ENCODE measurements around the gene LMO1. TPM values are rescaled to one million over a fixed set of nuclear protein-coding genes. Genes with fewer than 3 reads are reported as not detected.

LMO1 gene
- total RNA-seq, 1 experiment from 2014 or later, result not detected

- Histone ChIP-seq H3K9me3 (ENCODE audit: insufficient read depth, low read depth) (no peaks in the 10 kb centered on the region), H3F3A (ENCODE audit: insufficient read depth, low read depth) (no peaks in the 10 kb centered on the region), H3K9me2 (ENCODE audit: insufficient read depth) (no peaks in the 10 kb centered on the region), H3K27me3 (ENCODE audit: insufficient read depth, low read depth) (no peaks in the 10 kb centered on the region), H3K36me3 (ENCODE audit: low read depth) (no peaks in the 10 kb centered on the region), H3K4me1 (replicated peaks; ENCODE audit: insufficient read depth) (no peaks in the 10 kb centered on the region), H3K79me2 (ENCODE audit: low read depth) (no peaks in the 10 kb centered on the region), H3K4me2 (no peak overlapping the region), H3K27ac (no peak overlapping the region), H4K20me1 (ENCODE audit: insufficient read depth) (no peaks in the 10 kb centered on the region), H2AFZ (no peak overlapping the region), H3K4me3 (no peak overlapping the region)
- ChIA-PET CTCF (no interaction called here), POLR2A (ENCODE audit: unreplicated experiment) (no interaction called here)
- no peak for DNase-seq
- TF ChIP-seq EZH2 (IDR thresholded peaks at IDR 0.05; ENCODE audit: low read depth), result no peak
- BruUV-seq (replicated peaks), result no TSS peak
- intact Hi-C loops (cut with micrococcal nuclease; ENCODE audit: unreplicated experiment), result no loop called here
These were observed 19.0 kb upstream of the LMO1 start for GRCh38 chr11:8282631-8283030.

- intact Hi-C loops (cut with micrococcal nuclease; ENCODE audit: unreplicated experiment), result no loop called here
These were observed 17.6 kb upstream of the LMO1 start for GRCh38 chr11:8281266-8281665.

GRCh38 chr11:8277691-8278090 lies 14.0 kb upstream of the LMO1 start:
- Histone ChIP-seq H3F3A (ENCODE audit: insufficient read depth, low read depth) (no peaks in the 10 kb centered on the region), H3K79me2 (ENCODE audit: low read depth) (no peaks in the 10 kb centered on the region), H3K4me1 (replicated peaks; ENCODE audit: insufficient read depth) (peaks cover 12% of the 10 kb centered on the region), H4K20me1 (ENCODE audit: insufficient read depth) (no peaks in the 10 kb centered on the region), H2AFZ (no peak overlapping the region), H3K4me3 (no peak overlapping the region), H3K27me3 (ENCODE audit: insufficient read depth, low read depth) (no peaks in the 10 kb centered on the region), H3K9me3 (ENCODE audit: insufficient read depth, low read depth) (no peaks in the 10 kb centered on the region), H3K4me2 (no peak overlapping the region), H3K27ac (no peak overlapping the region), H3K9me2 (ENCODE audit: insufficient read depth) (no peaks in the 10 kb centered on the region), H3K36me3 (ENCODE audit: low read depth) (no peaks in the 10 kb centered on the region)
- POLR2A ChIA-PET (ENCODE audit: unreplicated experiment), result interaction anchor here (0.6 kb wide), 1 partner anchor 1630 kb away, joined by 4 read pairs; no protein-coding TSS in a partner anchor
- no TSS peak for BruUV-seq (replicated peaks)
- TF ChIP-seq, protein P1, sequence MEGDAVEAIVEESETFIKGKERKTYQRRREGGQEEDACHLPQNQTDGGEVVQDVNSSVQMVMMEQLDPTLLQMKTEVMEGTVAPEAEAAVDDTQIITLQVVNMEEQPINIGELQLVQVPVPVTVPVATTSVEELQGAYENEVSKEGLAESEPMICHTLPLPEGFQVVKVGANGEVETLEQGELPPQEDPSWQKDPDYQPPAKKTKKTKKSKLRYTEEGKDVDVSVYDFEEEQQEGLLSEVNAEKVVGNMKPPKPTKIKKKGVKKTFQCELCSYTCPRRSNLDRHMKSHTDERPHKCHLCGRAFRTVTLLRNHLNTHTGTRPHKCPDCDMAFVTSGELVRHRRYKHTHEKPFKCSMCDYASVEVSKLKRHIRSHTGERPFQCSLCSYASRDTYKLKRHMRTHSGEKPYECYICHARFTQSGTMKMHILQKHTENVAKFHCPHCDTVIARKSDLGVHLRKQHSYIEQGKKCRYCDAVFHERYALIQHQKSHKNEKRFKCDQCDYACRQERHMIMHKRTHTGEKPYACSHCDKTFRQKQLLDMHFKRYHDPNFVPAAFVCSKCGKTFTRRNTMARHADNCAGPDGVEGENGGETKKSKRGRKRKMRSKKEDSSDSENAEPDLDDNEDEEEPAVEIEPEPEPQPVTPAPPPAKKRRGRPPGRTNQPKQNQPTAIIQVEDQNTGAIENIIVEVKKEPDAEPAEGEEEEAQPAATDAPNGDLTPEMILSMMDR (conservative IDR thresholded peaks at IDR 0.05), result no peak
- no peak for TF ChIP-seq EZH2 (IDR thresholded peaks at IDR 0.05; ENCODE audit: low read depth)
- CTCF ChIA-PET, result no interaction called here
- no peak for DNase-seq
- intact Hi-C loops (cut with micrococcal nuclease; ENCODE audit: unreplicated experiment), result no loop called here

More at GRCh38 chr11:8281266-8281665, 17.6 kb upstream of the LMO1 start:
- Histone ChIP-seq H3K9me2 (ENCODE audit: insufficient read depth) (no peaks in the 10 kb centered on the region), H3K27ac (no peak overlapping the region), H4K20me1 (ENCODE audit: insufficient read depth) (no peaks in the 10 kb centered on the region), H3K79me2 (ENCODE audit: low read depth) (no peaks in the 10 kb centered on the region), H2AFZ (no peak overlapping the region), H3K36me3 (ENCODE audit: low read depth) (no peaks in the 10 kb centered on the region), H3K9me3 (ENCODE audit: insufficient read depth, low read depth) (no peaks in the 10 kb centered on the region), H3K4me1 (replicated peaks; ENCODE audit: insufficient read depth) (no peaks in the 10 kb centered on the region), H3K27me3 (ENCODE audit: insufficient read depth, low read depth) (no peaks in the 10 kb centered on the region), H3F3A (ENCODE audit: insufficient read depth, low read depth) (no peaks in the 10 kb centered on the region), H3K4me3 (no peak overlapping the region), H3K4me2 (no peak overlapping the region)
- no TSS peak for BruUV-seq (replicated peaks)
- ChIA-PET CTCF (no interaction called here), POLR2A (ENCODE audit: unreplicated experiment) (no interaction called here)
- no peak for DNase-seq
- TF ChIP-seq EZH2 (IDR thresholded peaks at IDR 0.05; ENCODE audit: low read depth), result no peak
- TF ChIP-seq, protein P1 (conservative IDR thresholded peaks at IDR 0.05), result no peak

GRCh38 chr11:8276528-8276927 lies 12.8 kb upstream of the LMO1 start:
- no peaks in the 10 kb centered on the region for H3K27me3 ChIP-seq (ENCODE audit: insufficient read depth, low read depth)
- no peaks in the 10 kb centered on the region for H3K9me3 ChIP-seq (ENCODE audit: insufficient read depth, low read depth)
- no peaks in the 10 kb centered on the region for H4K20me1 ChIP-seq (ENCODE audit: insufficient read depth)
- TF ChIP-seq EZH2 (IDR thresholded peaks at IDR 0.05; ENCODE audit: low read depth), result no peak
- TF ChIP-seq, protein P1 (conservative IDR thresholded peaks at IDR 0.05), result no peak
- H3K9me2 ChIP-seq (ENCODE audit: insufficient read depth), result no peaks in the 10 kb centered on the region
- no peaks in the 10 kb centered on the region for H3K36me3 ChIP-seq (ENCODE audit: low read depth)
- H3K79me2 ChIP-seq (ENCODE audit: low read depth), result no peaks in the 10 kb centered on the region
- BruUV-seq (replicated peaks), result no TSS peak
- H3K4me1 ChIP-seq (replicated peaks; ENCODE audit: insufficient read depth), result peaks cover 14% of the 10 kb centered on the region
- intact Hi-C loops (cut with micrococcal nuclease; ENCODE audit: unreplicated experiment), result no loop called here
- no peak for DNase-seq
- no peak overlapping the region for H2AFZ ChIP-seq
- ChIA-PET POLR2A (ENCODE audit: unreplicated experiment) (no interaction called here), CTCF (no interaction called here)
- no peak overlapping the region for H3K4me2 ChIP-seq
- H3F3A ChIP-seq (ENCODE audit: insufficient read depth, low read depth), result no peaks in the 10 kb centered on the region
- no peak overlapping the region for H3K27ac ChIP-seq
- no peak overlapping the region for H3K4me3 ChIP-seq

Data from PC-9 (cell line).